Measurements from ENCODE around the gene PRTG. TPM values are rescaled to one million over a fixed set of nuclear protein-coding genes. Genes with fewer than 3 reads are reported as not detected.

The PRTG gene
- total RNA-seq, 6 experiments from 2014 or later, result 0.06 to 0.22 (median 0.12) TPM

DNA sequence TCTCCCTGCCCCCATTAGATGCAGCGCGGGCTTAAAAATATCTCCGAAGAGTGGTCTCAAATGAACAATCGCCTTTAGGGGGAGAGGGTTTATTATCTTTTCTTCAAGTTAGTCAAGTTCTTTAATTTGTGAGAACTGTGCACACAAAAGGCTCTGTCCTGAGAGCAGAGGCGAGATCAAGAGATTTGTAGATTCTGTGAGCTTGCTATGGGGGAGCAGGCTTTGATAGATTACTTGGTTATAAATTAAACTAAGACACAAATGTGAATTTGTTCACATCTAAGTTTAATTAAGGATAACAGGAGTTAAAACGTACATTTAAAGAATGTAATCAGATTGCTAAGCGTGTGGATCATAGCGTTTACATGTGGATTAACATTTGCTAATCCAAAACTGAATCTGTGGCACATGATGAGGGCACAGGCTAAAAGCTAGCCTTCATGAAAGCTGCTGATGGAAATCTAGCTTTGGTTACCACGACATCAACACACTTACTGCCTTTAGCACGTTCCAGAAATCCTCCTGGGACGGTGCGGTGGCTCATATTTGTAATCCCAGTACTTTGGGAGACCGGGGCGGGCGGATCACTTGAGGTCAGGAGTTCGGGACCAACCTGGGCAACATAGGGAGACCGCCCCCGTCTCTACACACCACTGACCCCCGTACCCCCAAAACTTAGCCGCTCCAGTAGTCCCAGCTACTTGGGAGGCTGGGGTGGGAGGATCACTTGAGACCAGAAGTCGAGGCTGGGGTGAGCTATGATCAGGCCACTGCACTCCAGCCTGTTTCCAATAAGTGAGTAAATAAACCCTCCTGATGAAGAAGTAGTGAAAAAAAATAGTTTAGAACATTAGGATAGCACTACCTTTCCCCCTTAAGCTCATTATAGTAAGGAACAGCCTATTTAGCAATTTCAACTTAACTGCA is 1.0 kb upstream of the PRTG start:
- DNase-seq (no peak), ATAC-seq (no peak)
- no peak for TF ChIP-seq POLR2A (IDR thresholded peaks at IDR 0.05)
- TF ChIP-seq, protein P1, sequence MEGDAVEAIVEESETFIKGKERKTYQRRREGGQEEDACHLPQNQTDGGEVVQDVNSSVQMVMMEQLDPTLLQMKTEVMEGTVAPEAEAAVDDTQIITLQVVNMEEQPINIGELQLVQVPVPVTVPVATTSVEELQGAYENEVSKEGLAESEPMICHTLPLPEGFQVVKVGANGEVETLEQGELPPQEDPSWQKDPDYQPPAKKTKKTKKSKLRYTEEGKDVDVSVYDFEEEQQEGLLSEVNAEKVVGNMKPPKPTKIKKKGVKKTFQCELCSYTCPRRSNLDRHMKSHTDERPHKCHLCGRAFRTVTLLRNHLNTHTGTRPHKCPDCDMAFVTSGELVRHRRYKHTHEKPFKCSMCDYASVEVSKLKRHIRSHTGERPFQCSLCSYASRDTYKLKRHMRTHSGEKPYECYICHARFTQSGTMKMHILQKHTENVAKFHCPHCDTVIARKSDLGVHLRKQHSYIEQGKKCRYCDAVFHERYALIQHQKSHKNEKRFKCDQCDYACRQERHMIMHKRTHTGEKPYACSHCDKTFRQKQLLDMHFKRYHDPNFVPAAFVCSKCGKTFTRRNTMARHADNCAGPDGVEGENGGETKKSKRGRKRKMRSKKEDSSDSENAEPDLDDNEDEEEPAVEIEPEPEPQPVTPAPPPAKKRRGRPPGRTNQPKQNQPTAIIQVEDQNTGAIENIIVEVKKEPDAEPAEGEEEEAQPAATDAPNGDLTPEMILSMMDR (IDR thresholded peaks at IDR 0.05), result no peak
- no peaks in the 10 kb centered on the region for H3K36me3 ChIP-seq
- no peak overlapping the region for H3K4me3 ChIP-seq
- H3K27ac ChIP-seq, result no peak overlapping the region
- H3K4me1 ChIP-seq, result peaks cover 0 to 19% (median 0%) of the 10 kb centered on the region in 4 donors
- H3K9me3 ChIP-seq, result no peaks in the 10 kb centered on the region
- H3K27me3 ChIP-seq, result peaks cover 0 to 7% of the 10 kb centered on the region in 2 donors
- intact Hi-C loops (cut with DNase I), result no loop called here
- 49% methylated on average over 13 of the region's 21 CpGs for WGBS (ENCODE audit: insufficient coverage, low coverage, low lambda C conversion rate, missing lambda C conversion rate)

DNA sequence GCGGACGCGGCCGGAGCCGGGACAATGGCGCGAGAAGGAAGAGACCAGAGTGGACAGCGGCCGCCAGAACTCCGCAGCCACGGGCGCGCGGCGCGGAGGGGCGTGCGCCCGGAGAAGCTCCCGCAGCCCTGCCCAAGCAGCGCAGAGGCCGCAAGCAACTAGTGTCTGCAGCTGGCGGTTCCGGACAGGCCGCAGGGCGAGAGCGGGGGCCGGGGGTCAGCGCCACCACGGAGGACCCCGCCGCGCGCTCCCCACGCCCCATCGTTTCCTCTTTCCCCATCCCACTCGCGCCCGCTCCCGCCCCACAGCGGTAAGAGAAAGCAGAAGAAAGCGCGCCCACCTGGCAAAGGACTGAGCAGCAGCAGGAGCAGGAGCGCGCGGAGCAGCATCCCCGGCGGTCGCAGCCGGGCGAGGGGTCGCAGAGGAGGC is 440 bp downstream of the PRTG start:
- no peak for TF ChIP-seq POLR2A (IDR thresholded peaks at IDR 0.05)
- TF ChIP-seq, protein P1 (IDR thresholded peaks at IDR 0.05), result no peak
- Histone ChIP-seq H3K4me3 (peak overlapping the region; percentile 52 to 62 (median 60)), H3K9me3 (no peaks in the 10 kb centered on the region), H3K27ac (no peak overlapping the region), H3K4me1 (peaks cover 0 to 19% (median 0%) of the 10 kb centered on the region in 4 donors), H3K36me3 (no peaks in the 10 kb centered on the region), H3K27me3 (peaks cover 0 to 7% of the 10 kb centered on the region in 2 donors)
- ATAC-seq, result peak; percentile 50 to 74 (median 66)
- DNase-seq, result peak in 2 of 3 donors; percentile 24 to 56
- WGBS (ENCODE audit: insufficient coverage, low coverage, low lambda C conversion rate, missing lambda C conversion rate), result 0% methylated on average over 3 of the region's 52 CpGs
- intact Hi-C loops (cut with DNase I), result no loop called here

DNA sequence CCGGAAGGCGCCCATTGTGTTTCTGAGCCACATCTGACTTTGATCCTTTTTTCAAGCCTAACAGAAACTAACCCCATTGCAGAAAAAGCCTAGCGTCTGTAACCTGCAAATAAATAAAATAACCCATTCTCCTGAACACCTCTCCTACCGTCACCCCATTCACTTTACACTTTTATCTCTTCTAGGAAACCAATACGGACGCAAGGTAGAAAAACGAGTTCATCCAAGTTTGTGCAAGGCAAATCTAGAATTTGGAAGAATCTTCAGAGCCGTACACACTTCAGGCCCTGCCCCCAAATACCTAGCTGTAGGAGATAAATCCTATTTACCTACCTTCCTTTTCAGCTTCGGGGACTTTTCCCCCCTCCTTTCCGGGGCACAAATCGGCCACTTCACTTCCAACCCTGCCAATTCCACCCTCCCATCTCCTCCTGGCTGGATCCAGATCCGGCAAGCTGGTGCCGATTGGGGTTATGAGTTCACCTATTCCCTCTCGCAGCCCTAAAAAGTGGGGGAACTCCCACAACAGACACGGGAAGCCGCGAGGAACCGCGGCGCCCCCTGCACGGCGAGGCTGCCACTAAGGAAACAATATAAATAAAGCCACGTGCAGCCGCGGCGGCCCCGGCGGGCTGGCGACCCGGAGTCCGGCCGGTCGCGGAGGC is 987 bp downstream of the PRTG start:
- H3K27me3 ChIP-seq, result peaks cover 0 to 7% of the 10 kb centered on the region in 2 donors
- intact Hi-C loops (cut with DNase I), result no loop called here
- DNase-seq, result no peak
- peaks cover 0 to 19% (median 0%) of the 10 kb centered on the region in 4 donors for H3K4me1 ChIP-seq
- WGBS (ENCODE audit: insufficient coverage, low coverage, low lambda C conversion rate, missing lambda C conversion rate), result 3% methylated on average over 18 of the region's 34 CpGs
- H3K27ac ChIP-seq, result no peak overlapping the region
- no peak for ATAC-seq
- TF ChIP-seq, protein P1 (IDR thresholded peaks at IDR 0.05), result no peak
- no peak for TF ChIP-seq POLR2A (IDR thresholded peaks at IDR 0.05)
- no peaks in the 10 kb centered on the region for H3K9me3 ChIP-seq
- H3K36me3 ChIP-seq, result no peaks in the 10 kb centered on the region
- H3K4me3 ChIP-seq, result peak overlapping the region; percentile 52 to 62 (median 60)

DNA sequence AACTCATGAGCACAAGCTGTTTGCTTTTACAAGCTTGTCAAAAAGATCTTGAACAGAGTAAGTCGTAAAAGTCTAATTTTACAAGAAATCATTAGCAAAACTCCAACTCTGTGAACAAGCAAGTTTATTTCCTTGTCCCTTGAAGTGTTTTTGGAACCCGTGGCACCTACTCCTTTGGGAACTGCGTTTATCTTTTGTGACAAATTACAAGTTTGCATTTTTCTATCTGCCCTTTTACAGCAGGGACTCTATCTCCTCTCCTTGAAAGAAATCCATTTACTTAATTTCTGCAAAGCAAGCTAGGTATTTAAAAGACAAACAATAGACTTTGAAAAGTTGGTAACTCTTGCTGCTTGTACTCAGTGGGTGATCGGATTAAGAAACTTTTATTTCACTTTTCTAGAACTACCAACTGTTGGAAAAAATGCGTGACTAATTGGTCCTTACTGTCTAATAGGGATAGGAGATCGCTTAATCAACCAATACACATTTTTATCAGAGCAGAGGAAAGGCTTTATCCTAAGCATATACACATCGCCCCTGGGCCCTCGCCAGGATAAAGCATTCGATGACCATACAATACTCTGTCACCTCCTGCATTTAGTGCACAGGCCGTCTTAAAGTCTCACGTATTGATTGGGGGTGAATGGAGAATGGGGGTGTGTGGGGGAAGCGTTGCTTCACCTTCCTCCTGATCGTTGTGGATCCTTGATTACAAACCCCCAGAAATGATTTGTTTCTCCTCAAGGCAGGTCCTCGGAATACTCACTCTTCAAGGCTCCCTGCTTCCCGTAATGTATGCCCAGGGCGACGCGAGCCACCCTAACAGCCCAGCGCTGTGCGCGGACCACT is 1.7 kb downstream of the PRTG start:
- H3K27me3 ChIP-seq, result peaks cover 0 to 7% of the 10 kb centered on the region in 2 donors
- H3K36me3 ChIP-seq, result no peaks in the 10 kb centered on the region
- H3K9me3 ChIP-seq, result no peaks in the 10 kb centered on the region
- TF ChIP-seq POLR2A (IDR thresholded peaks at IDR 0.05), result no peak
- TF ChIP-seq, protein P1 (IDR thresholded peaks at IDR 0.05), result no peak
- intact Hi-C loops (cut with DNase I), result no loop called here
- WGBS (ENCODE audit: insufficient coverage, low coverage, low lambda C conversion rate, missing lambda C conversion rate), result 24% methylated on average over 17 of the region's 21 CpGs
- H3K4me1 ChIP-seq, result peaks cover 0 to 19% (median 0%) of the 10 kb centered on the region in 4 donors
- DNase-seq (peak in 1 of 3 donors; percentile 20), ATAC-seq (no peak)
- H3K27ac ChIP-seq, result no peak overlapping the region
- H3K4me3 ChIP-seq, result peak overlapping the region in 2 of 3 donors; percentile 52 to 62
